B cell (primary cell): Measurements from ENCODE around the gene FAM186B. TPM values are rescaled to one million over a fixed set of nuclear protein-coding genes. Genes with fewer than 3 reads are reported as not detected.

ENCODE experiments used
- ATAC-seq: fragments of 200-7000 bp; cut with Tn5 transposase; one replicate; pipeline ENCODE4 v1.10.0; 2021; ENCODE audit warnings: low read depth, mild to moderate bottlenecking, moderate number of reproducible peaks, moderate library complexity
- CTCF ChIA-PET: fragments of 350-600 bp; sonication (Branson Sonifier 250); formaldehyde crosslinking; loops from one replicate; lab custom pipeline; 2021; ENCODE audit warnings: antibody characterized with exemption, inconsistent platforms; lab: Charles Lee
- POLR2A ChIA-PET: fragments of 350-600 bp; sonication (Branson Sonifier 250); formaldehyde crosslinking; loops from one replicate; lab custom pipeline; 2021; ENCODE audit warnings: antibody characterized with exemption; lab: Charles Lee
- DNase-seq: peaks from one replicate; pipeline ENCODE4 v3.0.0; 2013
- H2AFZ ChIP-seq: 2 replicates; pipeline ENCODE4 v1.6.1; 2012; ENCODE audit warnings: mild to moderate bottlenecking, low read depth, low read length; ENCODE audit not compliant: insufficient read depth, poor library complexity, severe bottlenecking
- H3K27ac ChIP-seq, 2 donors: 1 replicate in 1 of 2; 2 replicates in 1 of 2; pipeline ENCODE4 v1.5.1; 2012 to 2013; ENCODE audit warnings: low read length in 2 of 2, mild to moderate bottlenecking in 2 of 2, moderate library complexity in 1 of 2
- H3K27me3 ChIP-seq, 4 experiments: fragments of 200-600 bp in 1 of 4; sonication (generic) in 1 of 4; replicated peaks in 1 of 4; 1 replicate in 2 of 4; 2 replicates in 2 of 4; pipeline versions ENCODE4 v1.6.1 to v1.7.0; 2013 to 2016; ENCODE audit warnings: low read length in 3 of 4, mild to moderate bottlenecking in 2 of 4, mixed read lengths in 1 of 4, moderate library complexity in 1 of 4; ENCODE audit not compliant: insufficient read depth in 4 of 4, control insufficient read depth in 3 of 4; ENCODE audit errors: control extremely low read depth in 1 of 4
- H3K36me3 ChIP-seq, 2 experiments: replicated peaks in 1 of 2; 1 replicate in 1 of 2; 2 replicates in 1 of 2; pipeline versions ENCODE4 v1.6.1 to v1.7.1; 2013; ENCODE audit warnings: low read length in 1 of 2; ENCODE audit not compliant: insufficient read depth in 2 of 2, control insufficient read depth in 1 of 2; ENCODE audit errors: control extremely low read depth in 1 of 2, extremely low read depth in 1 of 2
- H3K4me1 ChIP-seq, 2 donors: fragments of 200-600 bp in 1 of 2; sonication (generic) in 1 of 2; 1 replicate in 1 of 2; 2 replicates in 1 of 2; pipeline versions ENCODE4 v1.5.1 to v1.6.1; 2013 to 2017; ENCODE audit warnings: low read length in 2 of 2; ENCODE audit not compliant: control insufficient read depth in 2 of 2, insufficient read depth in 2 of 2
- H3K4me2 ChIP-seq: replicated peaks from 2 replicates; pipeline ENCODE3; 2012; ENCODE audit warnings: mild to moderate bottlenecking, low read depth, low read length; ENCODE audit not compliant: poor library complexity, severe bottlenecking
- H3K4me3 ChIP-seq, 5 experiments: fragments of 200-600 bp in 1 of 5; sonication (generic) in 1 of 5; 1 replicate in 3 of 5; 2 replicates in 2 of 5; pipeline versions ENCODE4 v1.5.1 to v1.7.0; 2011 to 2016; ENCODE audit warnings: low read length in 4 of 5, mild to moderate bottlenecking in 4 of 5, low read depth in 2 of 5, control low read depth in 1 of 5, moderate library complexity in 1 of 5; ENCODE audit not compliant: insufficient read depth in 1 of 5; ENCODE audit errors: control extremely low read depth in 1 of 5, extremely low read depth in 1 of 5
- H3K79me2 ChIP-seq: fragments of 200-600 bp; sonication (generic); one replicate; pipeline ENCODE4 v1.6.0; 2016; ENCODE audit warnings: low read length; ENCODE audit not compliant: control insufficient read depth, insufficient read depth
- H3K9ac ChIP-seq: fragments of 200-600 bp; sonication (generic); 2 replicates; pipeline ENCODE4 v1.6.1; 2017; ENCODE audit warnings: mild to moderate bottlenecking, low read length, moderate library complexity
- H3K9me3 ChIP-seq, 3 donors: one replicate each; pipeline versions ENCODE4 v1.6.1 to v1.7.1; 2013; ENCODE audit warnings: low read length in 2 of 3; ENCODE audit not compliant: control insufficient read depth in 2 of 3, insufficient read depth in 1 of 3; ENCODE audit errors: control extremely low read depth in 1 of 3
- H4K20me1 ChIP-seq: 2 replicates; pipeline ENCODE4 v1.6.0; 2012; ENCODE audit warnings: mild to moderate bottlenecking, low read length; ENCODE audit not compliant: insufficient read depth, control insufficient read depth, poor library complexity, severe bottlenecking
- H3K27ac Mint-ChIP-seq: one replicate; pipeline ENCODE4 v1.8.0; 2021; ENCODE audit warnings: mixed read lengths
- H3K27me3 Mint-ChIP-seq: one replicate; pipeline ENCODE4 v1.8.0; 2021; ENCODE audit warnings: mixed read lengths
- H3K4me1 Mint-ChIP-seq: one replicate; pipeline ENCODE4 v1.8.0; 2021; ENCODE audit warnings: mixed read lengths
- H3K4me3 Mint-ChIP-seq: one replicate; pipeline ENCODE4 v1.8.0; 2021; ENCODE audit warnings: mixed read lengths
- H3K9me3 Mint-ChIP-seq: one replicate; pipeline ENCODE4 v1.8.0; 2022; ENCODE audit warnings: mixed read lengths; ENCODE audit not compliant: insufficient read depth
- CTCF ChIP-seq: fragments of 200-600 bp; IDR thresholded peaks from one replicate; pipeline ENCODE4 v1.8.0; 2022; ENCODE audit warnings: antibody characterized with exemption, mild to moderate bottlenecking
- EZH2 ChIP-seq: IDR thresholded peaks from 2 replicates; pipeline ENCODE4 v1.6.1; 2012; ENCODE audit warnings: borderline replicate concordance, low read depth, mild to moderate bottlenecking, moderate library complexity, low read length; ENCODE audit not compliant: insufficient read depth, poor library complexity, severe bottlenecking
- WGBS: methylation state at CpG from one replicate; pipeline ENCODE4 v1.1.5; 2013; ENCODE audit warnings: missing lambda C conversion rate; ENCODE audit not compliant: insufficient coverage; 5-methylcytosine and 5-hydroxymethylcytosine counted together
- intact Hi-C: fragments of 100-400 bp; cut with micrococcal nuclease; formaldehyde crosslinking; loops from one replicate; pipeline ENCODE4 v1.10.0; 2022
- polyA plus RNA-seq: library from polyadenylated mRNA; depleted of rRNA; stranded (reverse); fragments of >200 nt; gene quantifications from 2 replicates; pipeline ENCODE4 v1.2.3, GENCODE V29; 2012
- total RNA-seq, 2 donors: library from RNA; stranded (reverse); fragments of 120-200 nt in 1 of 2; gene quantifications; 1 replicate in 1 of 2; 2 replicates in 1 of 2; pipeline versions ENCODE4 v1.2.3 to v1.2.4, GENCODE V29; 2013 to 2022

The FAM186B gene
- total and polyA plus RNA-seq, 2 donors (not counting 1 experiment from before 2014, with no cell fraction given): 0.13 to 0.47 TPM

GRCh38 chr12:49555631-49556390, 49.6 kb downstream of the FAM186B start:
- ChIA-PET CTCF (interaction anchor here (1.7 kb wide), 1 partner anchor 197 kb away, joined by 4 read pairs; no protein-coding TSS in a partner anchor), POLR2A (no interaction called here)
- Histone ChIP-seq H3K36me3 (peaks cover 0 to 37% of the 10 kb centered on the region in 2 experiments), H3K4me1 (no peaks in the 10 kb centered on the region), H2AFZ (no peak overlapping the region), H3K9me3 (no peaks in the 10 kb centered on the region), H3K79me2 (no peaks in the 10 kb centered on the region), H3K4me2 (no peak overlapping the region), H3K27ac (no peak overlapping the region), H3K27me3 (no peaks in the 10 kb centered on the region), H3K4me3 (no peak overlapping the region), H3K9ac (no peak overlapping the region), H4K20me1 (no peaks in the 10 kb centered on the region)
- WGBS: 96% methylated on average over 18 of the region's 18 CpGs
- DNase-seq: peak; percentile 25
- H3K27ac Mint-ChIP-seq: no peak overlapping the region
- intact Hi-C loops: no loop called here
- H3K27me3 Mint-ChIP-seq: peaks cover under 1% of the 10 kb centered on the region
- TF ChIP-seq CTCF: no peak
- TF ChIP-seq EZH2: no peak
- H3K4me1 Mint-ChIP-seq: no peaks in the 10 kb centered on the region
- H3K4me3 Mint-ChIP-seq: no peak overlapping the region
- no peaks in the 10 kb centered on the region for H3K9me3 Mint-ChIP-seq
- ATAC-seq: no peak

- Mint-ChIP-seq H3K9me3 (no peaks in the 10 kb centered on the region), H3K27me3 (peaks cover 7% of the 10 kb centered on the region), H3K4me1 (peaks cover 2% of the 10 kb centered on the region), H3K27ac (no peak overlapping the region), H3K4me3 (no peak overlapping the region)
- TF ChIP-seq EZH2 (no peak), CTCF (no peak)
- peaks cover 0 to 10% (median under 1%) of the 10 kb centered on the region in 4 experiments for H3K27me3 ChIP-seq
- no peaks in the 10 kb centered on the region for H3K9me3 ChIP-seq
- H3K4me3 ChIP-seq: no peak overlapping the region
- peaks cover 2% of the 10 kb centered on the region in 2 donors for H3K4me1 ChIP-seq
- 93% methylated on average over 15 of the region's 15 CpGs for WGBS
- H3K27ac ChIP-seq: no peak overlapping the region
- DNase-seq (peak; percentile 14), ATAC-seq (no peak)
- ChIA-PET CTCF (interaction anchor here (0.7 to 5.4 kb wide), 9 partner anchors 10 to 223 kb away, joined by 3 to 38 read pairs (median 5); no protein-coding TSS in a partner anchor), POLR2A (interaction anchor here (0.5 to 1.1 kb wide), 2 partner anchors 13 to 254 kb away, joined by 5 read pairs; no protein-coding TSS in a partner anchor)
- H3K79me2 ChIP-seq: no peaks in the 10 kb centered on the region
- H3K4me2 ChIP-seq: no peak overlapping the region
- H2AFZ ChIP-seq: no peak overlapping the region
- H3K9ac ChIP-seq: no peak overlapping the region
- no peaks in the 10 kb centered on the region for H4K20me1 ChIP-seq
- intact Hi-C loops: loop anchor here (5.0 kb wide), 1 partner anchor 153 kb away; the partner anchor contains the start of gene FMNL3
- peaks cover 0 to 22% of the 10 kb centered on the region in 2 experiments for H3K36me3 ChIP-seq
Observed at GRCh38 chr12:49554266-49554665, 51.2 kb downstream of the FAM186B start.
